ENCODE results near the gene PIK3C2A.

DNA sequence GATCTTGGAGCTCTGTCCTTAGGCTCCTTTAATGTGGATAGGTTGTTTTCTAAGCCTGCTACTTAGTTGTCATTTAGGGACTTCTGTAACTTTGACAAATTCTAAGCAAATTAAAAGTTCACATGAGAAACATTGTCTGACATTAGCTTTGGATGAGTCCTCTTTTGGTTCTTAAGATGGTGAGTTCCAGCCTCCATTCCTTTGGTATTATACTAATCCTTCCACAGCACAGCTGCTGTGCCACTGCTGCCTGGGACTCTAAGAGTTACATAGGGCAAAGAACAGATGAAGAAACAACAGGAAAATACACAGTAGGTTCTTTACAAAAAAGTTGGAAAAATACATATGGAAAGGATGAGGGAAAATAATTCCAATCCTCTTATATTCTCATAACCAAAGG, 25.3 kb upstream of the PIK3C2A start:
- no peak for TF ChIP-seq EZH2 (IDR thresholded peaks at IDR 0.05; ENCODE audit: borderline replicate concordance, insufficient read depth, low read depth, low read length, poor library complexity, severe bottlenecking)
- TF ChIP-seq, protein P1, sequence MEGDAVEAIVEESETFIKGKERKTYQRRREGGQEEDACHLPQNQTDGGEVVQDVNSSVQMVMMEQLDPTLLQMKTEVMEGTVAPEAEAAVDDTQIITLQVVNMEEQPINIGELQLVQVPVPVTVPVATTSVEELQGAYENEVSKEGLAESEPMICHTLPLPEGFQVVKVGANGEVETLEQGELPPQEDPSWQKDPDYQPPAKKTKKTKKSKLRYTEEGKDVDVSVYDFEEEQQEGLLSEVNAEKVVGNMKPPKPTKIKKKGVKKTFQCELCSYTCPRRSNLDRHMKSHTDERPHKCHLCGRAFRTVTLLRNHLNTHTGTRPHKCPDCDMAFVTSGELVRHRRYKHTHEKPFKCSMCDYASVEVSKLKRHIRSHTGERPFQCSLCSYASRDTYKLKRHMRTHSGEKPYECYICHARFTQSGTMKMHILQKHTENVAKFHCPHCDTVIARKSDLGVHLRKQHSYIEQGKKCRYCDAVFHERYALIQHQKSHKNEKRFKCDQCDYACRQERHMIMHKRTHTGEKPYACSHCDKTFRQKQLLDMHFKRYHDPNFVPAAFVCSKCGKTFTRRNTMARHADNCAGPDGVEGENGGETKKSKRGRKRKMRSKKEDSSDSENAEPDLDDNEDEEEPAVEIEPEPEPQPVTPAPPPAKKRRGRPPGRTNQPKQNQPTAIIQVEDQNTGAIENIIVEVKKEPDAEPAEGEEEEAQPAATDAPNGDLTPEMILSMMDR (IDR thresholded peaks at IDR 0.05): no peak
